ENCODE results near the gene MUC16. TPM values are rescaled to one million over a fixed set of nuclear protein-coding genes. Genes with fewer than 3 reads are reported as not detected.

The MUC16 gene
- total and polyA plus RNA-seq, 4 donors: under 0.01 TPM; not detected in 3

DNA sequence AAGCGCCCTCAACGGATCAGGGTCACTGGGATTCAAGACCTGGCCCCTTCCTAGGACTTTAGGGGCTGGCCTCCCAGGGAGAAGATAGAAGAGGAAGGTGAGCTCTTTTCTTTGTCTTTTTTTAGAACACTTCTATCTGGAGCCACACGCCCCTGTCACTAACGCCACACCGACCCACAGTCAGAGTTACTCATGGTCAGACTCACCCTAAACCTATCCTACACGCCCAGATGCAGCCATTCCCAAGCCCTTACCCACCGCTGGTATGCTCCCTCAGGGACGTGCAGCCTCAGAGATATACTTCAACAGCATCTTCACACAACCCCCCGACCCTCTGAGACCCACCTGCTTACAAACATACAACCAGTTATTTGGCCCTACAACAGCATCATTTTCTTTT is 29.9 kb upstream of the MUC16 start:
- H3K4me1 ChIP-seq (ENCODE audit: control insufficient read depth in 4 of 4, insufficient read depth in 4 of 4, low read length in 3 of 4): no peaks in the 10 kb centered on the region
- no peak for DNase-seq (ENCODE audit: low spot score)
- H3K9ac ChIP-seq (ENCODE audit: low read depth in 1 of 2, low read length in 2 of 2): no peak overlapping the region
- TF ChIP-seq FOXA1 (IDR thresholded peaks at IDR 0.05) (no peak), YY1 (IDR thresholded peaks at IDR 0.05) (no peak), GABPA (IDR thresholded peaks at IDR 0.05 in 1 of 2, conservative IDR thresholded peaks at IDR 0.05 in 1 of 2) (no peak), FOXA2 (IDR thresholded peaks at IDR 0.05) (no peak), RAD21 (IDR thresholded peaks at IDR 0.05) (no peak)
- TF ChIP-seq, protein P1, sequence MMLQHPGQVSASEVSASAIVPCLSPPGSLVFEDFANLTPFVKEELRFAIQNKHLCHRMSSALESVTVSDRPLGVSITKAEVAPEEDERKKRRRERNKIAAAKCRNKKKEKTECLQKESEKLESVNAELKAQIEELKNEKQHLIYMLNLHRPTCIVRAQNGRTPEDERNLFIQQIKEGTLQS (IDR thresholded peaks at IDR 0.05): no peak
- TF ChIP-seq, protein P2, sequence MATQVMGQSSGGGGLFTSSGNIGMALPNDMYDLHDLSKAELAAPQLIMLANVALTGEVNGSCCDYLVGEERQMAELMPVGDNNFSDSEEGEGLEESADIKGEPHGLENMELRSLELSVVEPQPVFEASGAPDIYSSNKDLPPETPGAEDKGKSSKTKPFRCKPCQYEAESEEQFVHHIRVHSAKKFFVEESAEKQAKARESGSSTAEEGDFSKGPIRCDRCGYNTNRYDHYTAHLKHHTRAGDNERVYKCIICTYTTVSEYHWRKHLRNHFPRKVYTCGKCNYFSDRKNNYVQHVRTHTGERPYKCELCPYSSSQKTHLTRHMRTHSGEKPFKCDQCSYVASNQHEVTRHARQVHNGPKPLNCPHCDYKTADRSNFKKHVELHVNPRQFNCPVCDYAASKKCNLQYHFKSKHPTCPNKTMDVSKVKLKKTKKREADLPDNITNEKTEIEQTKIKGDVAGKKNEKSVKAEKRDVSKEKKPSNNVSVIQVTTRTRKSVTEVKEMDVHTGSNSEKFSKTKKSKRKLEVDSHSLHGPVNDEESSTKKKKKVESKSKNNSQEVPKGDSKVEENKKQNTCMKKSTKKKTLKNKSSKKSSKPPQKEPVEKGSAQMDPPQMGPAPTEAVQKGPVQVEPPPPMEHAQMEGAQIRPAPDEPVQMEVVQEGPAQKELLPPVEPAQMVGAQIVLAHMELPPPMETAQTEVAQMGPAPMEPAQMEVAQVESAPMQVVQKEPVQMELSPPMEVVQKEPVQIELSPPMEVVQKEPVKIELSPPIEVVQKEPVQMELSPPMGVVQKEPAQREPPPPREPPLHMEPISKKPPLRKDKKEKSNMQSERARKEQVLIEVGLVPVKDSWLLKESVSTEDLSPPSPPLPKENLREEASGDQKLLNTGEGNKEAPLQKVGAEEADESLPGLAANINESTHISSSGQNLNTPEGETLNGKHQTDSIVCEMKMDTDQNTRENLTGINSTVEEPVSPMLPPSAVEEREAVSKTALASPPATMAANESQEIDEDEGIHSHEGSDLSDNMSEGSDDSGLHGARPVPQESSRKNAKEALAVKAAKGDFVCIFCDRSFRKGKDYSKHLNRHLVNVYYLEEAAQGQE (IDR thresholded peaks at IDR 0.05): no peak
- TF ChIP-seq, protein P3, sequence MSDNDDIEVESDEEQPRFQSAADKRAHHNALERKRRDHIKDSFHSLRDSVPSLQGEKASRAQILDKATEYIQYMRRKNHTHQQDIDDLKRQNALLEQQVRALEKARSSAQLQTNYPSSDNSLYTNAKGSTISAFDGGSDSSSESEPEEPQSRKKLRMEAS (IDR thresholded peaks at IDR 0.05): no peak
- H3K27me3 ChIP-seq (ENCODE audit: control insufficient read depth in 4 of 4, insufficient read depth in 4 of 4, low read length in 3 of 4): no peaks in the 10 kb centered on the region
- no peak overlapping the region for H3K4me3 ChIP-seq (ENCODE audit: low read depth in 1 of 3, low read length in 3 of 3)
- no peak overlapping the region for H3K27ac ChIP-seq (ENCODE audit: low read depth in 1 of 2, low read length in 2 of 2)
- 72% methylated on average over 9 of the region's 9 CpGs for WGBS
- H3K36me3 ChIP-seq (ENCODE audit: control insufficient read depth in 4 of 4, insufficient read depth in 3 of 4, low read depth in 1 of 4, low read length in 3 of 4): no peaks in the 10 kb centered on the region
- no peaks in the 10 kb centered on the region for H3K9me3 ChIP-seq (ENCODE audit: control insufficient read depth in 4 of 4, low read length in 3 of 4)

DNA sequence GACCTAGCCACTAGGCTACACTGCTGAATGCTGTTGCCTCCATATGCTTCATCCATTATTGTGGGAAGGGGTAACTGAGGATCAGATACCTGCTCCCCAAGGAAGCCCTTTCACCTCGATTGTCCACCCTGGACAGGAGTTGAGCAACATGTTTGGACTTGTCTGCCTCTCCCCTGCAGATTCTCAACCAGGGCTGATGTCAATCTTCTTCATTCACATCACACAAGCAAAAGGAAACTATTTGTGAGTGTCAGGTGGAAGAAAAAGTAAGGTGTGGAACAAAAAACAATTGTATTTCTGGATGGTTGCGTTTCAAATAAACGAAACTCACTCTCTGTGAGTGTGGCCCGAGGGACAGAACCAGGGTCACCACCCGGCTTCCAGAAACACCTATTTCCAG is 29.5 kb upstream of the MUC16 start:
- Histone ChIP-seq H3K27ac (ENCODE audit: low read depth in 1 of 2, low read length in 2 of 2) (no peak overlapping the region), H3K9me3 (ENCODE audit: control insufficient read depth in 4 of 4, low read length in 3 of 4) (no peaks in the 10 kb centered on the region), H3K4me3 (ENCODE audit: low read depth in 1 of 3, low read length in 3 of 3) (no peak overlapping the region), H3K36me3 (ENCODE audit: control insufficient read depth in 4 of 4, insufficient read depth in 3 of 4, low read depth in 1 of 4, low read length in 3 of 4) (no peaks in the 10 kb centered on the region), H3K9ac (ENCODE audit: low read depth in 1 of 2, low read length in 2 of 2) (no peak overlapping the region), H3K27me3 (ENCODE audit: control insufficient read depth in 4 of 4, insufficient read depth in 4 of 4, low read length in 3 of 4) (no peaks in the 10 kb centered on the region), H3K4me1 (ENCODE audit: control insufficient read depth in 4 of 4, insufficient read depth in 4 of 4, low read length in 3 of 4) (no peaks in the 10 kb centered on the region)
- no peak for TF ChIP-seq NR2F2 (IDR thresholded peaks at IDR 0.05)
- TF ChIP-seq GABPA (IDR thresholded peaks at IDR 0.05 in 1 of 2, conservative IDR thresholded peaks at IDR 0.05 in 1 of 2): no peak
- TF ChIP-seq, protein P2 (IDR thresholded peaks at IDR 0.05): no peak
- no peak for TF ChIP-seq FOXA2 (IDR thresholded peaks at IDR 0.05)
- WGBS: 63% methylated on average over 5 of the region's 5 CpGs
- no peak for DNase-seq (ENCODE audit: low spot score)

Data from liver (tissue), 9 donors.